HG03354 (cell line): Measurements from ENCODE around the gene HNRNPA3.
A peak's percentile ranks its signal among the peaks of the same experiment; 100 is the strongest.

Experiments used
- ATAC-seq: cut with Tn5 transposase; IDR thresholded peaks from one replicate; pipeline ENCODE4 v1.9.1; 2021; ENCODE audit warnings: mild to moderate bottlenecking; ENCODE audit not compliant: unreplicated experiment, poor library complexity, severe bottlenecking

Gene HNRNPA3

DNA sequence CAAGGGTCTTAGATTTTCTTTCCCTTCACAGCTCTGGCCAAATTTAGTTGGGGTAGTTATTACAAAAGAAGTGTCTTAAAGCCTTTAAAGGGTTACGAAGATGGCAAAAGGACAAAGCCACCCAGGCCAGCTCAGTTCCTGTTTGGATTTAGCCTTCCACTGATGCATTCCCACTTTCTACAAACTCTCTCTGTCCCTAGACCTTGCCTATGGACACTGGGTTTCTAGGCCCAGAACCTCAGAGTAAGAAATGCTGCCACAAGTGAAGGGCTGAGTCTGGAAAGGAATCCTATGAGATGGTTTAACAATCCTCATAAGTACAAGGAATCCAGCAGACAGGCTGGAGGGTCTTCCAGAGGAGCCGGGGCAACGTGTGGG, 38.6 kb downstream of the HNRNPA3 start:
- ATAC-seq, result no peak

DNA sequence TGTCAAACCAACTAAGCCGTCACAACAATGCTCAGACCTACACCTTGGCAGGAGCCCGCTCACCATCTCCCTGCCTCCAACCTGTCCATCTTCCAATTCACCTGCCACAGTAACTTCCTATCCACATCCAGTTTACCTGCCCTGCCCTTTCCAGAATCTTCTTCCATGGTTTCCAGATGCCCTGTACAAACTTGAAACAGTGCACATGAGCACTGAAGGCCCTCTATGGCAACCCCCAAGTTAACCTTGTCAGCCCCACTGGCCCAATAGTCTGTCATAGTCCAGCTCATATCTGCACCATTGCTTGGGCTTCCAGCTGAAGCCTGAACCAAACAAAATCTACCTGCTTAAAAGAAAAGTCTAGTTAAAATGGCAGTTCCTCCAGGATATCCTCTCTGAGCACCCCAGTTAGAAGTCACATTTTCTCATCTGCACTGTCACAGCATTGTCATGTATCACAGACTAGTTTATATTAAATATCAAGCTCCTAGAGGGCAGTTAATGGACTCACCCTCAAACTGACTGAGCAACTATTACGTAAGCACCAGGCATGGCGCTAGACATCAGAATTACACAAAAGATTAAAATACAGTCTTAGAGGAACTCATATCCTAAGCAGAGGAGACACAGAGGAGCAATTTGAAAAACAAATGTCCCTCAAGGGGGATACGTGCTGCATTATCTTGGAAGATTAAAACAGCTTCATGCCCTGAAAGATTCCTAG, 40.4 kb downstream of the HNRNPA3 start:
- ATAC-seq, result no peak

DNA sequence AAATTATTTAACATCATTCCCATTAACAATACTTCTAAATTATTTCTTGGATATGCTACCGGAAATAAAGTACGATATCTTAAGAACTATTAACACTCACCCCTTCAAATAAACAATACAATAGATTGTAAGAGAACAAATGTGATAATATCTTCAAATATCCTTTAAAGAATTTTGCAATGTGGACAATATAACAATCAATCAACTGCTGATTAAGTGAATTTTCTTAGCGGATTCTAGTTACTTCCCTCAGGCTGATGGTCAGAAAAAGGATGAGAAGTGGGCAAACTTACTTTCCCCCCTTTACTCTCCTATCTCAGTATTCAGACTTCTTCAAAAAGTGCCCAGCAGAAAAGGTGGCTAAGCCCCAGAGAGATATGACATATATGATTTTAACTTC, 41.1 kb downstream of the HNRNPA3 start:
- no peak for ATAC-seq

DNA sequence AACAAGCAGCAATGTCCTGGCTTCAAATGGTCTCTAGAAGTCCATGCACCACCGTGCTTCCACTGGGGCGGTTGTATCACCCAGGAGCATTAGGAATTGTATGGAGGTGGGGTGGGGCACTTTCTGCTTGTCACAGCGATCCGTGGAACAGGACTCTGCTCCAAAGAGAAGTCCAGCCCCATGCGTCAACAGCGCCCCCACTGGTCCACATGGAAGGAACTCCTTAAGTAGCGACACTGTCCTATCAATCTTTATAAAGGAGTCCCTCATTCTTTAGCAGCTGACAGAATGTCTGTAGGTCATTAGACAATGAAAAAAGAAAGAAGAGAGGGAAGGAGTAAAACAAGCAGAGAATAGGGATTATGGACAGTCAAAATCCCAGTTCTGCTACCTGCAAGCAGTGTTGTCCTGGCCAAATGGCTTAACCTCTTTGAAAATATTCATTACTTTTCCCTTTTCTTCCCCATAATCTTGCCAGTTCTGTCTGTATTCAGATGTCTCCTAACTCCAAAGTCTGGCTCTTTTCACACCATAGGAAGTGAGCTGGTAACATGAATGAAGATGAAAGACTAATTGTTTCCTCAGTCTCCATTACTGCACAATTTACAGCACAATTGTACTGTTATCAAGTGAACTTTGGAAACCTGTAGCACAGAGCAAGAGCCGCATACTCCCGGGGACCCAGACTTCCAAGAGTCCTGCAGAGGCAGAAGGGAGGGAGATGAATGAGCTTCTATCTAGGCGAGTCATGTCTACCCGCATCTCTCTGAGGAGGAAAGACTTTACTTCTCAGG, 42.0 kb downstream of the HNRNPA3 start:
- no peak for ATAC-seq

DNA sequence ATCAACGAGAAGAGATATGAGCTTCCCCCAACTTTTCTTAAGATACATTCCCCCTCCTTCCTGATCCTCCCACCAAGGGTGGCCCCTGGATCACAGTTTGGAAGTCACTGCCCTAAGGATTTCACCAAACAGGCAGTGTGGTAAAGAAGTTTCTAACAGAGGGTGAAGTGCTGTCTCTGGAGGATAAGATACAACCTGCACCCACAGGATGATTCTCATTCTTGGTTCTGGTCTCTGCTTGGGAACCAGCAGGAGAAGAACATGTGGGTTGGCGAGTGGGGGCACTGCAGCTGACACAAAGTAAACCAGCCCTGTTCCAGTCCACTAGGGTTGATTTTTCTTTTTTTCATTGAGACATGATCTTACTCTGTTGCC, 42.6 kb downstream of the HNRNPA3 start:
- ATAC-seq, result no peak

DNA sequence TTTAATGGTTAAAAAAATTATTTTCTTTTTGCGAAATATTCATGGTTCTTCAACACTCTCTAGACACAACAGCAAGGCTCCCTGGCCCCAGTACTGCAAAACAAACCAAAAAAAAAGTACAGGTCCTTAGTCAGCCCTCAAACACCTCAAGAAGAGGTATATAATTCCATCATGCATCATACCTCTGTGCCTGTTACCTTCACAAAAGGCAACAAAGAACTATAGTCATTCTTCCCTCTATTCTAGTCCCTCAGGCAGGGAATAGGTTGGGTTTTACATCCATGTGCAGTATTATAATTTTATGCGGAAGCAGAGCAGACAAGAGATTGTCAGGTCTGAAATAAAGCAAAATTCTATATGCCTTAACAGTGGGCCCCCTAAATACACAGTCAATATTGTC, 43.4 kb downstream of the HNRNPA3 start:
- ATAC-seq, result no peak

DNA sequence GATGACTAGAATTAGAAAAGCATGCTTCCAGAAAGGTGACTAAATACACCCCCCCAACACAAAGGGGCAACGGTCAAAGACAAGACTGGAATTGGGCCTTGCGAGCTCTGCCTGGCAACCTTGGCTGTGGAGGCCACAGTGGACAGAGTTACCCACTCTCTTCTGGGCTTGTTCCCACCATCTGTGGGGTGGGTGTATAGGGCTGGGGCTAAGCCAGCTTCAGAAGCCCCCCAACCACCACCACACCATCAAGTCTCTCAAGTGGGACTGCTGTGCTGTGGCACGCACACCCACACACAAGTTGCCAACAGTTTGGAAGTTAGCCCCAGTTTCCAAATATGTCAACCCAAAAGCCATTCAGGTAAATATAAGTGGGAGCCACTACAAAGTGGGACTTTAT, 44.1 kb downstream of the HNRNPA3 start:
- ATAC-seq, result no peak

DNA sequence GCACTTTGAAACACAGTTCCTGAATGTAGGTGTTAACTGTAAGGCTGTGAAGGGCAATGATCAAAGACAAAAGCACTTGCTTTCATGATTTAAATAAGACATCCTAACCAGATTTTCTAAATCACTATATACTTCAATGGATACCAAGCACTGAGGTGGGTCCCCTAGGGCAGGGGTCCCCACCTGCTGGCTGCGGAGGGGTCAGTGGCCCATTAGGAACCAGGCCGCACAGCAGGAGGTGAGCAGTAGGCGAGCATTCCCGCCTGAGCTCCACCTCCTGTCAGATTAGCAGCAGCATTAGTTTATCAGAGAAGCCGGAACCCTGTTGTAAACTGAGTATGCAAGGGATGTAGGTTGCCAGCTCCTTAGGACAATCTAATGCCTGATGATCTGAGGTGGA, 44.9 kb downstream of the HNRNPA3 start:
- no peak for ATAC-seq

DNA sequence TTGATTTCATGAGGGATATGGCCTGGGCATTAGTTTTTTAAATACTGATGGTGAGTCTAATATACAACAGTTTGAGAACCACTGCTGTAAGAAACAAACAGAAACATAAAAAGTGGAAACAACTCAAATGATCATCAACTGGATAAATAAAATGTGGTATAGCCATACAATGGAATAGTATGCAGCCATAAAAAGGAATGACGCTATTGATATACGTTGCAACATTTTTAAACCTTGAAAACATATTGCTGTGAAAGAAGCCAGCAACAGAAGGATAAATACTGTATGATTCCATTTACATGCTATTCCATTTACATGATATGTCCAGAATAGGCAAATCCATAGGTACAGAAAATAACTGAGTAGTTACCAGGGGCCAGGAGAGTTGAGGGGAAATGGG, 45.5 kb downstream of the HNRNPA3 start:
- no peak for ATAC-seq

DNA sequence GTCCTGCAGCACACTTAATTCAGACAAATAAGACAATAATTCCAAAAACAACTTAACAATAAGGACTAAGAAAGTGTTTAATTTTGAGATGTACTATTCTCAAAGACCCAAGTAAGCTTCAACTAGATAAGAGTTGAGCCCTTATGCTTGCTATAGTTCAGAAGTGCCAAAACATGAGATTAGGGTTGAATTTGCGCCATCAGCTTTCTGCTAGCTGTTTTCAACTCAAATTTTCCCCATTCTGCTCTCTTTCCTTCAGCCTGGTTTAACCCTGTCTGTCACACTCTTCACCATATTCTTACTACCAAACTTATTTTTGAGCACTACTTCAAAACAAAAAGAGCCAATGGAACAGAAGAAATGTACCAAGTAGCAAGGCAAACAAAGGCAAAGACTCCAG, 47.8 kb downstream of the HNRNPA3 start:
- ATAC-seq, result no peak

DNA sequence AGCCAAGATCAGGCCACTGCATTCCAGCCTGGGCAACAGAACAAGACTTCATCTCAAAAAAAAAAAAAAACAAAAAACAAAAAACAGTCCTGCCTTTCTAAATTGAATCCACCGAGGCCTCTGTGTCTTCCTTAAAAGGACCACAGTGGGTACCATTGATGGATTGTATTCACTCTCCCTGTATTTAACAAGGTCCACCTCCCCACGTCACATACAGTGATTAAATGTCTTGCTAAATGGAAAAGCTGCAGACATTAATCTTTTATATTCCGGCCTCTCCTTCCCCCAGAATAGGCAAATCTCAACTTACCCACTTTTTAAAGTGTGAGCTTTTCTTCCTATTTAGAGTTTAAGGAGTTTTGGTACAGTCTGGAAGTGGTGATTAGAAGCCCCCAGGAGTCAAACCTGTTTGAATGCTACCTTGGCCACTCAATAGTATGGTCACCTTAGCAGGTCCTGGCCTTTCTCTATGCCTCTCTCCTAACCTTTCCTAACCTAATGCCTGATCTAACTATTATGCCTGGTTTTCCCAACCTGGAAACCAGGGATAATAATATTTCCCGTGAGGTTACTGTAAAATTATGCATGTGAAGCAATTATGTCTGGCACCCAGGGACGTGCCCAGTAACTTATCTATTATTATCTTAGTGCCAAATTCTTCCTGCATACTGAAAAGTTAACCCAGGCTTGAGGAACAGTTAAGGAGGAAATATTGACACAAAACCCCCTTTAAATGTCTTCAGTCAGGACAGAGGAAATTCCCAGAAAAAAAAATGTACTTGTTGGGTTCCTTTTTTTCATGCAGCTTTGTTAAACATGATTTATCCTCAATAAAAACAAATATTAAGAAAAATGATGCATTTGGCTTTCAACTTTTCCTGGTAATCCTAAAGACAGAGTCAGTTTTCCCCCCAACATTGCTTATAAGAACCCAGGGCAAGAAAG, 48.8 kb downstream of the HNRNPA3 start:
- ATAC-seq, result no peak

DNA sequence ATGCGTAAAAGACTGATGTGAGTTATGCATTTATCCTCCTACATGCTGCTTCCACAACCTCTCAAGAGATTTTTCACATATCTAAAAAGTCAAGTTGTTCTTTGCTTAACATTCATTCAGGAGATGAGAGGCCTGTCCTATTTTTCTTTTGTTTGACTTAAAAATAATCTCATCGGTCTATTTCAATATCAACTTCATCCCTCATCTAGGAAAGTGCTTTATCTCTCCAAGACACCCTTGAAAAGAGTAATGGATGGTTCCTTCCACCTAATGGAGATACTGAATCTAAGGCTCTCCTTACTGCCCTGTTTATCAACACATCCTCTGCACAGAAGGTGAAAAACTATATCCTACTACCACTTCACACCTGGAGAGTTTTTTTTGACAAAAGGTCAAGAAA, 49.5 kb downstream of the HNRNPA3 start:
- no peak for ATAC-seq

DNA sequence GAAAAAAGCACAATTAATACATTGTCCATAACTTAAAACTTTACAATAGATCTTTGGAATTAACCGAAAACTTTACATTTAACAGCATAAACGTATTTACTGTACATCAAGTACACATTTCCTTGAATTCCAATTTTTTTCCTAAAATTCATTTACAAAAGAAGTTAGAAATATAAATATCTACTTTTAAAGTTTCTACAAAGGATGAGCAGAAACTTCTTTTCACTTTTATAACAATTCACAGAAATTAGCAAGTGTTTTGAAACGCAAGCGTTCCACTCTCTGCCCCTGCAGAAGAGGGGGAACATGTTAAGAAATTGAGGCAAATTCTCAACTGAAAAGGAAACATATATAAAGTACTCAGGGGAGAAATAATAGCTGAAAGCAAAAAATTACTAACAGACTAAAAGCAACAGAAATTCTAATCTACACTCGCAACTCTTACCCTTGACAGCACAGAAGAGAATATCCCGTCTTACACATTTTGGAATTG, 50.4 kb downstream of the HNRNPA3 start:
- no peak for ATAC-seq

DNA sequence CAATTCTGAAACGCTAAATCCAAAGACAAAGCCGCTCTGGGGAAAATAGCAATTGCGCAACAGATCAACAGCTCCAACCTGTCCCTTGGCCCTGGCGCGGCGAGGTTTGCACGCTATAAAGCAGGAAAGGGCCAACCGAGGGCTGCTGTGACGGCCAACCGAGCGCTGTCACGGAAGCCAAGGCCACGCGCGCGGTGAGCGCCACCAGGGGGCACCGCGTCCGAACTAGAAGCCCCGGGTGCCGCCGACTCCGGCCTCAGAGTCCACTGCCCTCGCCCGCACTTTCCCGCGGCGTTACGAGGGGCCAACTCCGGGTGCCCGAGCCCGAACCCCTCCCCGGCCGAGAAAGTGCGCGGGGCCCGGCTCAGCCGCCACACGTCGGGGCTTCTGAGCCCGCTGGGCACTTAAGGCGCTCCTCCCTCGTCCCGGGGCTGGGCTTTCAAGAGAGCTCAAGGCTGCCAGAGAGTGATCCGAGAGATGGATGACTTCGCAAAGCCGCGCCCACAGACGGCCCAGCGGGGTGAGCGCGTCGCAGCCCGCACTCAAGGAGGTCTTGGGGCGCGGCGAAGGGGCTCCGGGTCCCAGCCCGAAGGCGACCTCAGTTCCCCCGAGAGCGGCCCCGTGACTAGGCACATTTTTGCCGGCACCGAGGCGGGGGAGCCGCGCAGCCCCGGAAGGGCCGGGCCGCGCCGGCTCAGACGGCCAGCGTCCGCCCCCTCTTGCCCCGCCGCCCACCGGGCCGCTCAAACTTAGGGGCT, 51.0 kb downstream of the HNRNPA3 start:
- peak; percentile 57 for ATAC-seq

DNA sequence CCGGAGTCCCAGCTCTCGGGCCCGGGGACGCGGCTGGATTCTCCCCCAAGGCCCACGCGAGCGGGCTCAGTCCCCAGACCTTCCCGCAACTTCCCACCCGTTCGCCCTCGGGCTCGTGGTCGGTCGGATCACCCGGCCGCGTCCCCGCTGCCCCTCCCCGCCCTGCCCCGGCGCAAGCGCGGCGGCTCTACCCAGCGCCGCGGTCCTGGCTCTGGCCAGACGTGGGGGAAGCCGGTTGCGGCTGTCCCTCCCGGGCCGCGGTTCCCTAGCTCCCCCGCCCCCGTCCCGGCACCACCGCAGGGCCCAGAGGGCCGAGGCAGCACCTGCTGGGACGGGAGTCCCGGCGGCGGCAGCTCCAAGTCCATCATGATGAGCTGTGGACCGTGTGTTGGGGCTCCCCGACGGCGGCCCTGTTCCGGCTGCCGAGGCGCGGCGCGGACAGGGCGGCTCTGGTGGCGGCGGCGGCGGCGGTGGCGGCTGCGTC, 51.7 kb downstream of the HNRNPA3 start:
- ATAC-seq, result peak; percentile 20

DNA sequence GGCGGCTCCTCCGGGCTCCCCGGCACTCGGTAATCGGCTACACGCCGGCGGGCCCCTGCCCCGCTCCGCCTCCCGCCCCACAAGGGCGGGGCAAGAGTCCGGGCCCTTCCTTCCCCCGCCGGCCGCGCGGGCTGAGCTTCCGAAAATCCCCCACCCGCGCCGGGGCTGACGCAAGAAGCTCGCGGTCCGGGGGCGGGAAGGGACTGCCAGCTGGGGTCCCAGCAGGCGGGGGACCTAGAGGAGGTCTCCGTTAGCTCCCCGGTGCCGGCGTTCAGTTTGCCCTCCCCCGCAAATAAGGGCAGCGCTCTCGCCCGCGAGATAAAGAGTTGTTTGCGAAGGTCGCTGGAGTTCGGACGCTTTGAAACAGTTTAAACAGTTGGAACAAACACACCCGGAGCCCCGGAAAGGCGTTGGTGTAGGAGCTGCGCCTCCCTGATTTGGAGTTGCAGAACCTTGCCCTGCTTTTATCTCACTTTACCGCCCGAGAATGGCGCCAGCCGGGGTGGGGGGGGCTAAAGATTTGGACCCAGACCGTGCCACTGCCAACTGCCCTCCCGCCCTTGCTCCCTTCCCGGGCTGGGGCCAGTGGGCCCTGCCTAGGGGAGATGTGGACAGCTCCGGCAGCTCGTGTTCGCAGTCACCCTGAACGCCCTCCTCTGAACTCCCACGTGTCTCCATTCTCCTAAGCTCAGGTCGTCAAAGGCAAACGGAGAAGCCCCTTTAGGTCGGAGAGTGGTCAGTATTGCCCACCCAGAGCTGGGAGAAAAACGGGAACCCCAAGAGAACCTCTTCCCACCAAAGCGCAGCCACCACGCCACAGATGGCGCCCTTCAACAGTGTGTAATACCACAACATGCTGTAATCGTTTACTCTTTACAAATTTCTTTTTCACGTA, 52.3 kb downstream of the HNRNPA3 start, which contains the start of gene NFE2L2:
Gene NFE2L2, minus strand, starts transcription at position 35 of the 895 bp plus-strand sequence. CDS start 151 bp downstream, outside the sequence.
- peak; percentile 65 for ATAC-seq

DNA sequence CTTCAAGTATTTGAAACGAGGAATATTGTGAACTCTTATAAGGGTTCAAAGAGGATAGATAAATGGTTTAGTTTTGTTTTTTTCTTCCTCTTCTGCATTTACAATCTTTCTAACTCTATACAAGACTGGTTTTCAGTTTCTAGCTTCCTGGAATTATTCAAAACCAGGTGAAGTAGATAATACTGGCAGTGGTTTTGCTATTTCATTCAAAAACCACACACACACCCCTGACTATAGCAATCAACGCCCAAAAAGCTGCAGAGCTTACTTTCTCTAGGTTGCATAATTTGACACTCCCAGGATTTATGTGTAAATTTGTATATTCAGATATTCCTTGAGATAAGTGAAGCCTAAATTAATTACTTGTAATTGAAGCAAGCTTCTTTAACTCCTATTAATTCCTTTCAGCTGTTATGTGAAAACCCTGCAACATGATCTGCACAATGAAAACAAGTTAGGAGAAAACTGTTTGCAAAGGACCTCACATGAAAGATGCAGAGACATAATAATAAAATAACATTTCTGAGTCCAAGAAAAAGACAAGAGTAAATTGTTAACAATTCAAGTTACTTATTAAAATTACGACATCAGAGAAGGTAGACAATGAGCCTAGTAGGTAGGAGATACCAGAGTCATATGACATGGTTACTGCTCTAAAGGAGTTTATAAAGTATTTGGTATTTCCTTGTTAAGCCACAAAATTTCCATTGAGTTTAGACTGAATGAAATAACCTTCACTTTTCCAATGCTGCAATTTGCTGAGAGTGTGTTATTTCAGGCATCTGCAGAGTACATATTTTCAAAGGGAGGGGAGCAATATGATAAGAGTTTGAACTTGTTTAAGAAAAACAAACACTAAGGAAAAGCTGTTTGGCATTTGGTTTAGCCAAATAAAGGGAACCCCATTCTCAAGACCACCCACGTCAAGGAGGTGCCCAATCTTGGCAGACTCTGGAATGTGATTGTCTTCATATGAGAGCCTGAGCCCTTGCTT, 53.5 kb downstream of the HNRNPA3 start:
- no peak for ATAC-seq
